H9 (cell line): ENCODE data around the gene NUDT3. TPM values are rescaled to one million over a fixed set of nuclear protein-coding genes. Genes with fewer than 3 reads are reported as not detected.

Experiments
- DNase-seq: peaks from one replicate; pipeline ENCODE4 v3.0.0-alpha.2; 2017
- H2AFZ ChIP-seq: one replicate; pipeline ENCODE4 v1.6.1; 2013; ENCODE audit warnings: mild to moderate bottlenecking, low read length, control low read depth, moderate library complexity
- H2AK5ac ChIP-seq: 2 replicates; pipeline ENCODE4 v1.6.1; 2013; ENCODE audit warnings: low read length, control low read depth, mixed read lengths; ENCODE audit not compliant: insufficient read length
- H2BK120ac ChIP-seq: one replicate; pipeline ENCODE4 v1.6.1; 2013; ENCODE audit warnings: low read depth, mild to moderate bottlenecking, low read length, control low read depth, inconsistent platforms; ENCODE audit not compliant: poor library complexity, severe bottlenecking
- H2BK12ac ChIP-seq: 2 replicates; pipeline ENCODE4 v1.6.1; 2013; ENCODE audit warnings: low read length, control low read depth, mixed read lengths, low read depth; ENCODE audit not compliant: insufficient read length
- H2BK15ac ChIP-seq: 2 replicates; pipeline ENCODE4 v1.6.1; 2013; ENCODE audit warnings: low read depth, low read length, control low read depth
- H2BK20ac ChIP-seq: one replicate; pipeline ENCODE4 v1.6.1; 2013; ENCODE audit warnings: low read depth, mild to moderate bottlenecking, low read length, control low read depth, inconsistent platforms; ENCODE audit not compliant: poor library complexity, severe bottlenecking
- H2BK5ac ChIP-seq: 2 replicates; pipeline ENCODE4 v1.6.1; 2013; ENCODE audit warnings: low read length, control low read depth, mixed read lengths; ENCODE audit not compliant: insufficient read length
- H3K14ac ChIP-seq: 2 replicates; pipeline ENCODE4 v1.6.1; 2013; ENCODE audit warnings: low read length, control low read depth; ENCODE audit not compliant: insufficient read depth
- H3K18ac ChIP-seq: 2 replicates; pipeline ENCODE4 v1.6.1; 2013; ENCODE audit warnings: low read depth, mild to moderate bottlenecking, mixed read lengths, low read length, control low read depth; ENCODE audit not compliant: insufficient read length
- H3K23ac ChIP-seq: 2 replicates; pipeline ENCODE4 v1.6.1; 2013; ENCODE audit warnings: low read length, control low read depth, mixed read lengths, low read depth; ENCODE audit not compliant: insufficient read length
- H3K23me2 ChIP-seq: 2 replicates; pipeline ENCODE4 v1.6.1; 2013; ENCODE audit warnings: low read depth, mild to moderate bottlenecking, mixed read lengths, low read length, control low read depth; ENCODE audit not compliant: insufficient read length, poor library complexity, severe bottlenecking
- H3K27ac ChIP-seq: 2 replicates; pipeline ENCODE4 v1.5.1; 2013; ENCODE audit warnings: low read length, control low read depth, mixed read lengths, low read depth; ENCODE audit not compliant: insufficient read length
- H3K27me3 ChIP-seq: 2 replicates; pipeline ENCODE4 v1.6.1; 2013; ENCODE audit warnings: low read length, control low read depth, inconsistent platforms; ENCODE audit not compliant: insufficient read depth
- H3K4ac ChIP-seq: 2 replicates; pipeline ENCODE4 v1.6.1; 2013; ENCODE audit warnings: low read depth, mild to moderate bottlenecking, control low read depth, inconsistent platforms, low read length, moderate library complexity
- H3K4me1 ChIP-seq: 2 replicates; pipeline ENCODE4 v1.6.1; 2013; ENCODE audit warnings: low read length, control low read depth, inconsistent platforms; ENCODE audit not compliant: insufficient read depth
- H3K4me2 ChIP-seq: 2 replicates; pipeline ENCODE4 v1.6.1; 2013; ENCODE audit warnings: low read length, control low read depth, mixed read lengths; ENCODE audit not compliant: insufficient read length, insufficient read depth
- H3K56ac ChIP-seq: 2 replicates; pipeline ENCODE4 v1.6.1; 2013; ENCODE audit warnings: low read depth, mild to moderate bottlenecking, mixed read lengths, low read length, control low read depth; ENCODE audit not compliant: insufficient read length
- H3K79me1 ChIP-seq: 2 replicates; pipeline ENCODE4 v1.6.1; 2013; ENCODE audit warnings: low read depth, mild to moderate bottlenecking, moderate library complexity, low read length, control low read depth, inconsistent platforms; ENCODE audit not compliant: insufficient read depth, poor library complexity, severe bottlenecking
- H3K79me2 ChIP-seq: 2 replicates; pipeline ENCODE4 v1.6.1; 2013; ENCODE audit warnings: low read length, control low read depth, inconsistent platforms; ENCODE audit not compliant: insufficient read depth
- H3K9ac ChIP-seq: 2 replicates; pipeline ENCODE4 v1.6.1; 2013; ENCODE audit warnings: low read length, control low read depth, mixed read lengths; ENCODE audit not compliant: insufficient read length; ENCODE audit errors: extremely low read depth
- H3K9me3 ChIP-seq: one replicate; pipeline ENCODE4 v1.6.1; 2013; ENCODE audit warnings: low read depth, low read length, inconsistent platforms; ENCODE audit not compliant: control insufficient read depth
- H3T11ph ChIP-seq: one replicate; pipeline ENCODE4 v1.6.1; 2013; ENCODE audit warnings: mild to moderate bottlenecking, low read length, control low read depth, inconsistent platforms
- H4K20me1 ChIP-seq: one replicate; pipeline ENCODE4 v1.6.1; 2013; ENCODE audit not compliant: control insufficient read depth, insufficient read length, insufficient read depth
- H4K5ac ChIP-seq: 2 replicates; pipeline ENCODE4 v1.6.1; 2013; ENCODE audit warnings: low read depth, mild to moderate bottlenecking, mixed read lengths, low read length, control low read depth; ENCODE audit not compliant: insufficient read length
- H4K8ac ChIP-seq: replicated peaks from 2 replicates; pipeline ENCODE4 v1.6.1; 2013; ENCODE audit warnings: low read length, control low read depth, mixed read lengths, low read depth; ENCODE audit not compliant: insufficient read length
- H4K91ac ChIP-seq: 2 replicates; pipeline ENCODE4 v1.6.1; 2013; ENCODE audit warnings: low read depth, mild to moderate bottlenecking, moderate library complexity, mixed read lengths, low read length, control low read depth; ENCODE audit not compliant: insufficient read length
- H3K27ac Mint-ChIP-seq, 3 experiments: 2 replicates in 2 of 3; 3 replicates in 1 of 3; pipeline ENCODE4 v1.8.0; 2020 to 2021; ENCODE audit warnings: mixed read lengths in 3 of 3, mild to moderate bottlenecking in 1 of 3, moderate library complexity in 1 of 3
- H3K27me3 Mint-ChIP-seq: 2 replicates; pipeline ENCODE4 v1.8.0; 2021; ENCODE audit warnings: low read depth, mild to moderate bottlenecking, moderate library complexity, mixed read lengths
- H3K36me3 Mint-ChIP-seq, 3 experiments: 2 replicates in 2 of 3; 3 replicates in 1 of 3; pipeline ENCODE4 v1.8.0; 2020 to 2021; ENCODE audit warnings: low read depth in 3 of 3, mixed read lengths in 3 of 3; ENCODE audit not compliant: insufficient read depth in 1 of 3
- H3K4me1 Mint-ChIP-seq, 2 experiments: 2 replicates each; pipeline ENCODE4 v1.8.0; 2020; ENCODE audit warnings: mixed read lengths in 2 of 2
- H3K4me3 Mint-ChIP-seq, 2 experiments: 2 replicates in 1 of 2; 3 replicates in 1 of 2; pipeline ENCODE4 v1.8.0; 2020 to 2021; ENCODE audit warnings: mild to moderate bottlenecking in 2 of 2, mixed read lengths in 2 of 2, moderate library complexity in 1 of 2
- H3K9me3 Mint-ChIP-seq, 2 experiments: 2 replicates in 1 of 2; 3 replicates in 1 of 2; pipeline ENCODE4 v1.8.0; 2020; ENCODE audit warnings: mild to moderate bottlenecking in 2 of 2, mixed read lengths in 2 of 2, moderate library complexity in 1 of 2
- CTCF ChIP-seq: fragments of 200-600 bp; sonication (generic); conservative IDR thresholded peaks from 3 replicates; pipeline ENCODE4 v1.8.0; 2021; ENCODE audit warnings: antibody characterized with exemption, mild to moderate bottlenecking
- WGBS: extraction: QIAGEN DNeasy Blood & Tissue Kit; methylation state at CpG from one replicate; pipeline ENCODE4 v1.1.7; 2013; ENCODE audit warnings: missing lambda C conversion rate, low lambda C conversion rate, mixed read lengths; ENCODE audit not compliant: insufficient read length; ENCODE audit errors: extremely low coverage; 5-methylcytosine and 5-hydroxymethylcytosine counted together
- total RNA-seq: library from RNA; stranded (reverse); gene quantifications from 2 replicates; pipeline ENCODE4 v1.2.1, GENCODE V29; 2021

The NUDT3 gene
- total RNA-seq, 1 experiment from 2014 or later: 23.6 TPM

- peak; percentile 60 for DNase-seq
- no peaks in the 10 kb centered on the region for H3K9me3 ChIP-seq
Observed at GRCh38 chr6:34272013-34272926, 120.2 kb downstream of the NUDT3 start.

More at GRCh38 chr6:34272013-34272926, 120.2 kb downstream of the NUDT3 start:
- Mint-ChIP-seq H3K4me1 (peaks cover 5 to 7% of the 10 kb centered on the region in 2 experiments), H3K27ac (peak overlapping the region in 1 of 3 experiments; percentile 63; a peak in 2 of 7 replicates), H3K4me3 (no peak overlapping the region), H3K9me3 (no peaks in the 10 kb centered on the region; a peak in 1 of 5 replicates), H3K27me3 (no peaks in the 10 kb centered on the region), H3K36me3 (no peaks in the 10 kb centered on the region)
- Histone ChIP-seq H3K79me2 (no peaks in the 10 kb centered on the region), H3K23ac (no peak overlapping the region), H3K56ac (no peak overlapping the region), H2BK120ac (no peak overlapping the region), H2BK12ac (no peak overlapping the region), H3K4me2 (no peak overlapping the region), H3K27ac (no peak overlapping the region), H2AK5ac (no peak overlapping the region), H3K14ac (no peak overlapping the region), H3K23me2 (no peaks in the 10 kb centered on the region), H2AFZ (no peak overlapping the region), H3T11ph (no peak overlapping the region), H2BK15ac (no peak overlapping the region), H3K18ac (no peak overlapping the region), H2BK20ac (no peak overlapping the region), H3K79me1 (no peaks in the 10 kb centered on the region), H4K91ac (no peak overlapping the region), H2BK5ac (no peak overlapping the region), H4K5ac (no peak overlapping the region), H4K8ac (no peak overlapping the region), H3K9ac (no peak overlapping the region), H3K4me1 (no peaks in the 10 kb centered on the region), H4K20me1 (no peaks in the 10 kb centered on the region), H3K4ac (no peak overlapping the region), H3K27me3 (no peaks in the 10 kb centered on the region)
- no CpG with 5 or more reads among the region's 13 CpGs for WGBS
- peak; percentile 48 for TF ChIP-seq CTCF
